Stromal cell of bone marrow (primary cell): Measurements from ENCODE around the gene PCA3.

Source experiments
- DNase-seq: peaks from one replicate; pipeline ENCODE4 v3.0.0-alpha.2; 2012; ENCODE audit warnings: low read depth

Gene PCA3

DNA sequence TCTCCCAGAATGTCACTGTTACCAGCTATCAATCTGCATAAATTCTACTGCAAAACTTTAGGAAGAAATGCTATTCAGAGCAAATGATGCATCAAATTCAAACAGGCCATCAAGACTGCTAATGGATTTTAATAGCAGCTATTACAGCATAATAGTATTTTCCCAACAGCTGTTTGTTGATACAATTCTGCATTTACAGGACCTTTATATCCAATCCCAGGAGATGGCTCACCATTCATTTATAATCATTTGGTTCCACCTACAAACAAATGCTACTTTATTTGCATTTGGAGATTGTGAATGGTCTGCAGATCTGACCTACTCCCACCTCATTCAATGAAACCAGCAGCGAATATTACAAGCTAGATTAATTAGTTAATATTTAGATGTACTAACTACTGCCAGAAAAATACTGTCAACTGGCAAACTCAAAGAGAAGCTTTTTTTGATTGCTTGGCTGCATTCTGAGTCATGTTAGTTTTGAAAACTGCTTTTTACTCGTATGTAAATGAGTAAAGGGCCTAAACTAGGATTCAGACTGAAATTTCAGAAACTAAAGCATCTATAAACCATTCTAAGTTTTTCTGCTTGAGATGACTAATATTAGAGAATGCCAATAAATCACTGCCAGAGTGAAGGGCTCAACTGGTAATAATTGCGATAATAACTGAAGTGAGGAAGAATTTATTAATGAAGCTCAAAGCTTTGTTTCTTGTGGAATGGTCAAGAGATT lies 7.1 kb upstream of the PCA3 start:
- DNase-seq = no peak

DNA sequence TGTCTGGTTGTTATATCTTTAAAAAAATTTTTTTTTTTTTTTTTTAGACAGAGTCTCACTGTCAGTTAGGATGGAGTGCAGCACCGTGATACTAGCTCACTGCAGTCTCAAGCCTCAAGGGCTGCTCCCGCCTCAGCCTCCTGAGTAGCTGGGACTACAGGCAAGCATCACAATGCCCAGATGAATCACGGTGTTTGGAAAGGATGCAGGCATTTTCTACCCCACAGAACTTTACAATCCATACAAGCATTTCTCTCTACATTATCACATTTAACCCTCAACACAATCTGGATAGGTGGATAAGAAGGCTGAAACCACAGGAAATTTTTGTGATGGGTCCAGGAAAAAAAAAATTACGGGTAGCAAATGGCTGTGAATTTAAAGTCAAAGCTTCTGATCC lies 5.8 kb upstream of the PCA3 start:
- no peak for DNase-seq

DNA sequence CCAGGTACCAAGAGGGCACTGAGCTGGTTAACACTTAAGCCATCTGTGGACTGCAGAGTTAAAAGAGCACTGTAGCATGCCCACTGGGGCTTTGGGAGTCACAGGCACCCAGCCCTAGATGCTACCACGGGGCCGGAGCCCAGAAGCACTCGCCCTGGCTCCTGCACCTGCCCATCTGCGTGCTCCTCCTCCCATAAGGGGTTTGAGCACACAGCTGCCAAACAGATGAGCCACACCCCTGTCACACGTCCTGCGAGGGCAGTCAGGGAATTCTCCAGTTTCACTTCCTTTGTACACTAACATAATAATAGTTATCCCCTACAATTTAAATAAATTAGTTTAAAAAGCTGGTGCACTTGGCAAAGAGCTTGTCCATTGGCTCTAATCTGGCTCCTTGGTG lies 4.5 kb upstream of the PCA3 start:
- no peak for DNase-seq

DNA sequence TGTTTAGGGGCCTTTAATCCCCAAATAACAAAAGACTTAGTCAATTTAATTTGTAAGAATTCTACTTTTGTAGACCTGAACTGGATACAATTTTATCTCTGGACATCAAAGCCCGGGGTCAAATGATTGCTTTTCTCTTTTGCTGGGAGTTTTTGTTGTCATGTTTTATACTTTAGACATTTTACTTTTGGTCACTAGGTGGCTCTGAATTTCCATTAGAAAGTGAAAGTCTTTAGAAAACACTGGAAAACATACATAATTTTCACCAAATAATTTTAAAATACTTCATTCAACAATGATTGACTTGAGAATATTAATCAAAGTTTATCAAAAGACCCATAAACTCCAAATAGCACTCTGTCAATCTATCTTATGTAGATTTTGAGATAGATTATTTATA lies 2.8 kb upstream of the PCA3 start:
- DNase-seq = no peak

DNA sequence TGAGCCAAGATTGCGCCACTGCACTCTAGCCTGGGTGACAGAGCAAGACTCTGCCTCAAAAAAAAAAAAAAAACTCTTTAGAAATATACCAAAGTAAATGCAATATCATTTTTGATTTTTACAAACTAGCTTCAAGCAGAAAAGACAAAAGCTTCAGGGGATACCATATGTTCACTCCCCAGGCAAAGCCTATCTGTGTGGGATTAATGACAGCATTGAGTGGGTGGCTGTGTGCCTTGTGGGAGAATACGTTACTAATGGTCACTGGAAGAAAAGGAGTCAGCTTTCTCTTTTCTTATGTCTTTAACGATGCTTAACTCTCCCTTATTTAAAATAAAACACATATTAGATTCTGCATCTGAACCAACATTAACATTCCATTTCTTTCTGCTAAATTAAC lies 1.9 kb downstream of the PCA3 start:
- DNase-seq = no peak

DNA sequence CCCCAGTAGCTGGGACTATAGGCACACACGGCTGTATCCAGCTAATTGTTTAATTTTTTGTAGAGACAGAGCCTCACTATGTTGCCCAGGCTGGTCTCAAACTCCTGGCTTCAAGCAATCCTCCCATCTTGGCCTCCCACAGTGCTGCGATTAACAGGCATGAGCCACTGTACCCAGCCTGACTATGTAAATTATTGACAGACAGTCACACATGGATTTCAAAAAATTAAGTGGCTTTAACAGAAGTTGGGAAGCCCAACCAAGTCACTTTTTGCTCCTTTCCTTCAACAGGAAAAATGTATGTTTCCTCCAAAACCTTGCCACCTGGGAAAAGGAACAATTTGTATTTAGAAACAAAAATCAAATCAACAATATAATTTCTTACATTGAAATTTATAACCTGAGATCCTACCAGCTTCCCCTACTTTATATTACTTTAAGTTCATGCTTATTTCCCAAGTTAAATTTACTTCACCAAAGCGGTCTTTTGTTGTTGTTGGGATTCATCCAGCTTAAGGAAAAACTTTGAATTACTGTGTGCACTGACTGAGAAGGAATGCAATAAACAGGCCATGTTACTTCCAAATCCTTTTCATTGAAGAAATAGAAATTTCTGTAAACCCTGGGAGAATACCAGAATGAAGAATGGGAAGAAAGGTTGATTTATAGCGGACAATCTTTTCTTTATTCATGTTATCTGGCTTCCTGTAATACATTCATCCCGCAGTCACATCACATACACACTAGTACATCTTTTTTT lies 8.6 kb downstream of the PCA3 start:
- DNase-seq = peak; percentile 36

DNA sequence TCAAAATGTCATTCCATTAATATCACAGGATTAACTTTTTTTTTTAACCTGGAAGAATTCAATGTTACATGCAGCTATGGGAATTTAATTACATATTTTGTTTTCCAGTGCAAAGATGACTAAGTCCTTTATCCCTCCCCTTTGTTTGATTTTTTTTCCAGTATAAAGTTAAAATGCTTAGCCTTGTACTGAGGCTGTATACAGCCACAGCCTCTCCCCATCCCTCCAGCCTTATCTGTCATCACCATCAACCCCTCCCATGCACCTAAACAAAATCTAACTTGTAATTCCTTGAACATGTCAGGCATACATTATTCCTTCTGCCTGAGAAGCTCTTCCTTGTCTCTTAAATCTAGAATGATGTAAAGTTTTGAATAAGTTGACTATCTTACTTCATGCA lies 20.6 kb downstream of the PCA3 start:
- no peak for DNase-seq

DNA sequence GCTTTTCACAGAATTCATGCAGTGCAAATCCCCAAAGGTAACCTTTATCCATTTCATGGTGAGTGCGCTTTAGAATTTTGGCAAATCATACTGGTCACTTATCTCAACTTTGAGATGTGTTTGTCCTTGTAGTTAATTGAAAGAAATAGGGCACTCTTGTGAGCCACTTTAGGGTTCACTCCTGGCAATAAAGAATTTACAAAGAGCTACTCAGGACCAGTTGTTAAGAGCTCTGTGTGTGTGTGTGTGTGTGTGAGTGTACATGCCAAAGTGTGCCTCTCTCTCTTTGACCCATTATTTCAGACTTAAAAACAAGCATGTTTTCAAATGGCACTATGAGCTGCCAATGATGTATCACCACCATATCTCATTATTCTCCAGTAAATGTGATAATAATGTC lies 21.3 kb downstream of the PCA3 start:
- DNase-seq = no peak

DNA sequence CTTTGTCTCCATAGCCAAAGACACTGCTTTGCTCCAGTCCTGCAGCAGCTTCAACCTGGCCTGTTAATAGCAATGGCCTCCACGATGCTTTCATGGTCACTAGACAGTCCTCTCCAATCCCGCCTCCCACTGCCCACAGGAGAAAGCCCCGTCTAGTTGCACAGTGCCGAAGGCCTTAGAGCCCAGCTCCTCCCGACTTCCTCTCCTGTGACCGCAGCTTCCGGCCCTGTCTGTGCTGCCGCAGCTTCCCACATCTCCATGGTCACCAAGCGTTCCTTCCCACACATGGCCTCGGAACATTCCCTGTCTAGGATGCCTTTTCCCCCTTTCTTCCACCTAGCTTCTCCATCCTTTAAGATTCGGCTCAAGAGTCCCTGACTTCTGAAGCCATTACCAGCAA lies 23.4 kb downstream of the PCA3 start:
- DNase-seq = no peak

DNA sequence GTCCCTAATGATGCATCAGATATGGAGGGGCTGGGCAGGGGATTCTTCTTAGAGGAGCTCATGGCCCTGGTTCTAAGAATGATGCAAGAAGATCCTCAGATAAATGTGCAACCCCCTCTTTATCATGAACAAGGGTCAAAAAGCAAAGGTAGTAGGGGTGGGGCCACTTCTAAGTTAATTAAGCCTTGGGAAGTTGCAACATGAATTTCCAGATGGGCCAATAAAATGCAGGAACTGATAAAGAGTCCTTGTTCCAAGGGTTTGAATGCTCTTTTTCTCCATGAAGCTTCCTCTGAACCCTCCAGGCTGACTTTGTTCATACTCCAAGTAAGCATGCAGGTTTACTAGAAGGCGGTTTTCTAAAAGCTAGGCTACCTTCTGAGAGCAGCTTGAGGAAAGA lies 25.6 kb downstream of the PCA3 start:
- DNase-seq = no peak

DNA sequence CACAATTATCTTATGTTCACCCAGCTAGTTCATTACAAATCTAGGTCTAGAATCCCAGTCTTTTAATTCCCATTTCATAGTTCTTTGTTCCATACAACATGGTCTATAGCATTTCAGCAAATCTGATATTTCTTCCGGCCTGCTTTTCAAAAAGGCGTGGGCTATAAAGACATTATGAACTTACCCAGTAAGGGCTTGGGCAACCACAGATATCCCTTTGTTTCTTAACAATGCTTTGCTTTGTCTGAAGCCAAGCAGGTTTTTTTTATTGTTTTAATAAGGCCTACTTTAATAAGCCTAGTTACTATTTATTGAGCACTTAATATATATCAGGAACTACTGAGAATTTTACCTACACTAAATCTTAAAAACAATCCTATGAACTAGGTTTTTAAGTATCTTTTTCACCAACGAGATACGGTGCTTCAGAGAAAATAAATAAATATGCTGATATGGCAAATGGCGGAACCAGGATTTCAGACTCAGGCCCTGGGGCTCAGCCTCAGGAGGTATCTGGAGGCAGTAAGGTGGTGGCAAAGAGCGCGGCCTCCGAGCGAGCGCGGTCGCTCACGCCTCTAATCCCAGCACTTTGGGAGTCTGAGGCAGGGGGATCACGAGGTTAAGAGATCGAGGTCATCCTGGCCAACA lies 29.7 kb downstream of the PCA3 start:
- DNase-seq = no peak

DNA sequence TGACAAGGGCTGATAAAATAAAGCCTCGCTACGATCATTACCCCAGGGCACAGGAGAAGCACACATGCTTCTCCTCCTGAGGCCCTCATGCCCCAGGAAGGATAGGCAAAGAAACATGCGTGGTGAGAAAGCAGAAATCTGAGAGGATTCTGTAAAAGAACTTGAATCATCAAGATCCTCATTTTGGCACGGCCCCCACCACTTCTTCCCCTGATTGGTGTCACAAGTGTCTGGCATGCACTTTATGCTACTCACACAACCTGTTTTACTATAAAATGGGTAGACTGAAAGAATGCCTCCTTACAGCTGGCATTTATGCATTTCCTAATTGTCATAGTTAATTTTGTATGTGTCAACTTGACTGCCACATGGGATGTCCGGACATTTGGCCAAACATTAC lies 32.1 kb downstream of the PCA3 start:
- DNase-seq = no peak

DNA sequence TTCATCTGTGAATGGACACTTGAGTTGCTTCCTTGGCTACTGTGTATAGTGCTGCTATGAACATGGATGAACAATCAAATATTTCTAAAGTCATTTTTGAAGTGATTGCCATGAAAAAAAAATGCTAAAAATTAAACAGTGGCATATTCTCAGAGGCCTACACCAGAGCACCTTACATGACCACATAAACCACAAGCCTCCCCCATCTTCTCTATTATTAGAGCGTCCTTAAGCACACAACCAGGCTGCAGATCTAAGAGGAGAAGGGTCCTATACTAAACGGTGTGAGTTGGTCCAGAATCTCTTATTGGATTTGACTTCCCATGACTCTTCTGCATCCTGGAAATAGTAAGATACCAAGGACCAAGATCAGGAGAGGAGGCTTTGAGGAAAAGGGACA lies 34.3 kb downstream of the PCA3 start:
- DNase-seq = no peak

DNA sequence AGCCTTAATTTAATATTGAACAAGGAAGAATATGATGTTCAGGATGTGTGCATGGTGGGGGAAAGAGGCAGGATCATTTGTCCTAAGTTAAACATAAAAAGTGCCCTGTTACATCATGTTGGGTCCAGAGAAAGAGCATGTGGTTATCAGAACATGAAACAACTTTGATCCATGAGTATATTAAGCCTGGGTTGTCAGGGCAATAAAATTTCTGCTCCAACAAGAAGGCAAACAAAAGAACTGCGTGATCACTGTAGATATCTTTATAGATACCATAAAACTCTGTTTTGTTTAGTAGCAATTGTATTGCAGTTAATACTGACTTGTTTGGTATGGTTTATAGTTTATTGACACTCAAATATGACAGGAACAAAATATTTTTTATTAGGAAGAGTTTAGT lies 35.2 kb downstream of the PCA3 start:
- no peak for DNase-seq

DNA sequence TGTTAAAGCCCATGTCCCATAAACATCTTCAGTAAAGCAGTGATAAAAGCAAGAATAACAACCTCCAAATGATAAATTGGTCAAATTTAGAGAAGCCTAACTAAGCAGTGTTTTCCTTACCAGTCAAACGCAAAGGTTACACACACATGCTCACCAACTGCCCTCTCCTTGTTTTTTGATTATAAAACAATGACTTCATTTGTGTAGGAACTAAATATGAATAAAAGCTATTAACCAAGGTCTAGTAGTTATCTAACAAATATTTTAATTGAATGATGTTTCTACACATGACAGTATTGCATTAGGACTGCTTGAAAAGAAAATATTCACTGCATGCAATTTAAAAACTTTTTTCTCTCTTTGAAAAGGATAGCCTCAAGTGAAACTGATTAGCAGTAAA lies 36.7 kb downstream of the PCA3 start:
- DNase-seq = no peak

DNA sequence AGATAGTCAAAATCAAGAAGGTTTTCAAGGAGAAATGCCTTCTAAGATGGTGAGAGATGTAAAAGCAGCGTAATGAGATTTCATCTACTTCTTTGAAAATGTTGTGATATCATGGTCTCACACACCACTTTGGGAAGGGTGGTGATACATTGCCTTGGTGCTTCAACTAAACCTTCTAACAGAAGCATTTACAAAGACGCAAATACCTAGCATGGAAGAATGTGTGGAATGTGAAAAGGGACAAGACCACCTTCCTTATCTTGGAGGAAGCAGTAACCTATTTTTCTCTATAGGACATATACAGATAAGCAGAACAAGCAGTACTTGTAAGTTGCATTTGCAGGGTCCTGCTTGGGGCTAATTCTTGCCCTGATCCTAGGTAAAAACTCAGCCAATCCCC lies 38.8 kb downstream of the PCA3 start:
- DNase-seq = no peak

DNA sequence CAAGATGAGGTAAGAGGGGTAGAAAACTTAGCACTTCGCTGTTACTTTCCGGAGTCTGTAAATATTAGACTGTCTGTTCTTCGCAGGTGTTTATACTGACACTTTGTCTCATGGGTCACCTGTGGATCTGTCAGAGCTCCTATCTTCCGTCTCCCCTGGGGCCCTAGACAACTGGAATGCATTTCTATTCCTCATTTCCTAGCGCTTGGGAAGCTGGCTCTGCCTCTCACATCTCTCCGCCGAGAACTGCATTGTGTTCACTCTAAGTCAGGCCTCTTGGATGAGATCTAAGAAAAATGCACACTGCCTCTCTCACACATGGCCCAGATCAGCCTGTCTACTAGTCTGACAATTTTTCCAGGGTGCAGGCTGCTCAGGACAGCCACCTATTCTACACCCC lies 39.5 kb downstream of the PCA3 start:
- DNase-seq = no peak

DNA sequence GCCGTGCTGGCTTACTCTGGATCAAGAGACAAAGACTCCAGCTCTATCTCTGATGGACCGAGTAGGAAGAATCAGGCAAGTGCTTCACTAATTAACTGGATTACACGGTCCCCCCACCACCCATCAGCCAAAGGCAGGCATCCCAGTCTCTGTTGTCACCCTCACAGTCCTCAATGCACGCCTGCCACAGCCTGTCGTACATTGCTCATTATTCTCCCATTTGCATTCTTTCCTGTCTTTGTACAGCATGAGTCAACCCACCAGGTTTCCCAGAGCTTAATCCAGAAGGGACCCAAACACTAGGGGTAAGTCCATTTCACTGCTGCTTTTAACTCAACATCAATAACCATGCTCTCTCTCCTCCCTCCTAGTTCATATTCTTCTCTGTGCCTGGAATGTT lies 44.4 kb downstream of the PCA3 start:
- DNase-seq = no peak

DNA sequence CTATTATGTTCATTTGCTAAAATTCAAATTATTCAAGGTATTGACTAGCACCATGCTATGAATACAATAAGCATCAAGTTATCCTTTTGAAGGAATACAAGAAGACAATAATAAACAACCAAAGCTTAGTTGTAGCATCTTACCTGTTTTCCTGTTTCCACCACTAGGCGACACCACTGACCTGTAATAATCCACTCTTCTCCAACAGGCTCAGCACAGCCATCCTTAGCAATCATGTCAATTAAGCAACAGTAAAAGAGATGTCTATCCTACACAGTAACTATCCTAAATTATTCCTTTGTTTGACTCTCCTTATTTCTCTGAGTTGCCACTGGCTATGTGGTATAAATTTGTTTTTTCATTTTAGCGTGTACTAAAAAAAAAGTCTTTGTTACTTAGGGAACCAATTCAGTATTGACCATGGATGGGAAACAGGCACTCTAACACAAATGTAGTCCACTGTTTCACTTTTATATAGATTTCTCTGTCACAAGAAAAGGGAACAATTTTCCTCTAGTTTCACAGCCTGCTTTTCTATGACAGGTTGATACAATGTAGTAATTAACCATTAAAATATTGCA lies 46.2 kb downstream of the PCA3 start:
- peak; percentile 50 for DNase-seq

DNA sequence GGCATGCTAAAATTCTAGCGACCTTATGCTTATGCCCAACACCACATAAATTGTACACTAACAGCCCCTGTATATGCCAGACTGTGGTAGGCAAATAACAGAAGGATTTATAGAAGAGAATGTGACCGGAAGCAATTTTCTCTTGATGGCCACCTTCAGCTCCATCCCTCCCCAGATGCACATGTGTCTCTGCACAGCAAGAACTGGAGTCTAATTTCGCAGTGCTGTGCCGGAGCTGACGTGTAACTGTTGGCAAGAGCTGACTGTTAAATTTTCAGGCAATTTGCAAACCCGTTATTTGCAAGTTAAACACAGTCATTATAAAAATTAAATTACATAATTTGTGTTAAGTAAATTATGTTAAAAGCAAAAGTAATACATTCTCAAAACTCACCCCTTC lies 48.4 kb downstream of the PCA3 start:
- DNase-seq = no peak

DNA sequence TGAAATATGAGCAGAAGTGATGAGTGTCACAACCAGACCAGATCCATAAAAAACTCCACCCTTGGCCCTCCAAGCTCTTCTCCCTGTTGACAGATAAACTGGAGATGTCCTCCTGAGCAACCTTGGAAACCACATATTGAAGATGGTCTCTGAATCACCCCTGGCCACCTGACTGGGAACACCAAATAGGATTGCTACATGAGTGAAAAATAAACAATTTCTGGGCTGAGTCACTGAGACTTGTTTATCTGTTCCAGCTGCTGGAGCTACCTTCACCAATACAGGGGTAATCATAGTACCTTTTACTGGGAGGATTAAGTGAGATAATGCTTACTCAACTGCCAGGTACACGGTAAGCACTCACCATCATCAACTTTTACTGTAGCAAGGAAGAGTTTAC lies 53.3 kb downstream of the PCA3 start:
- DNase-seq = peak; percentile 44

DNA sequence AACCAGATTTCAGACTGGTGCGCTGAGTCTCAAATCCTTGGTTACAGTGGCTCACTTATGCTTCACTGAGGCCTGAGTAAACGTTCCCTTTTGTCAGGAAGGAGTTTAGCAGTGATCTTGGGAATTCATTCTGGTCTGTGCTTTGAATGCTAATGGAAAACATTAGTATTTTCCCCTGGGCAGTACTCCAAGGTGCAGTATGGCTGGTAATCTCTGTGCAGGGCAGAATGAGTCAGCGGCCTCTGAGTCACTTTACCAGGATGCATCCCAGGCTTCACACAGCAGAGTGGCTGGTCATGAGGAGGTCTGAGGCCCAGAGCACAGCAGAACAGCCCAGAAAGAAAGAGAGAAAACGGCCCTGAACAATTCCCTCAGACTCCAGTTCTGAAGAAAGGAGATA lies 54.0 kb downstream of the PCA3 start:
- DNase-seq = peak; percentile 100

DNA sequence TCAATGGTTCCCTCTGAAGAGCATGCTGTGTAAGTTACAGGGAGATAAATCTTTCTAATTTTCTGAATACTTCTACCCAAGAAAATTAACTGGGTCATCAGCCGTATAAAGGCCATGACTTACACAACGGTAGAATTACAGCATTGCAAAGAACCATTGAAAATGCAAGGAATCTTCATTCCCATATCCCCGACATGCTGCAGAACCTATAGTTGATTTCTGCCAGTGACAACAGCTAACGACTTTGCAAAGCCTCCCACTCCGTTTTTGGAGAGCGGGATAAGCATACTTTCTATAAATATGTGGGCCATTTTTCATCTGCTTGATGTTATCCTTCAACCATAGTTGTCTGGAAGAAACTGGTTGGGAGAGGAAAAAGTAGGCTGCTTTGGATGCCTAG lies 56.2 kb downstream of the PCA3 start:
- DNase-seq = no peak
